GM21529 (cell line): ENCODE measurements around the gene ITPKC.
"Not testable (repeated sequence)": the region's sequence is repeated elsewhere in the genome, so short reads cannot be mapped to it uniquely, and the experiment has no call there.

Experiments used
- ATAC-seq: cut with Tn5 transposase; IDR thresholded peaks from one replicate; pipeline ENCODE4 v1.9.1; 2021; ENCODE audit not compliant: unreplicated experiment

The ITPKC gene

GRCh38 chr19:40714441-40715299, 2.2 kb upstream of the ITPKC start:
- ATAC-seq: peak; percentile 59

GRCh38 chr19:40716031-40716481, 856 bp upstream of the ITPKC start:
- ATAC-seq: no peak

GRCh38 chr19:40717325-40717879, 490 bp downstream of the ITPKC start:
- no peak for ATAC-seq

- no peak for ATAC-seq
Measured at GRCh38 chr19:40717880-40718773, 1.2 kb downstream of the ITPKC start.

GRCh38 chr19:40718774-40719391, 2.0 kb downstream of the ITPKC start:
- no peak for ATAC-seq

- no peak for ATAC-seq
Measured at GRCh38 chr19:40719414-40719894, 2.5 kb downstream of the ITPKC start.

- ATAC-seq: no peak
Measured at GRCh38 chr19:40721140-40721486, 4.2 kb downstream of the ITPKC start.

GRCh38 chr19:40721936-40722661, 5.2 kb downstream of the ITPKC start:
- no peak for ATAC-seq

GRCh38 chr19:40723661-40724254, 6.8 kb downstream of the ITPKC start:
- ATAC-seq: no peak

GRCh38 chr19:40724315-40724714, 7.4 kb downstream of the ITPKC start:
- ATAC-seq: no peak

GRCh38 chr19:40724855-40725254, 7.9 kb downstream of the ITPKC start:
- no peak for ATAC-seq

GRCh38 chr19:40726279-40726678, 9.4 kb downstream of the ITPKC start:
- ATAC-seq: no peak

GRCh38 chr19:40730065-40730464, 13.2 kb downstream of the ITPKC start:
- ATAC-seq: not testable (repeated sequence)

- ATAC-seq: not testable (repeated sequence)
Measured at GRCh38 chr19:40732304-40732703, 15.4 kb downstream of the ITPKC start.

GRCh38 chr19:40733149-40733548, 16.2 kb downstream of the ITPKC start:
- no peak for ATAC-seq

- ATAC-seq: no peak
Measured at GRCh38 chr19:40735013-40735771, 18.3 kb downstream of the ITPKC start.

- ATAC-seq: no peak
Measured at GRCh38 chr19:40736661-40737060, 19.7 kb downstream of the ITPKC start.

GRCh38 chr19:40737102-40737644, 20.3 kb downstream of the ITPKC start:
- no peak for ATAC-seq
